Measurements from ENCODE around the gene GABBR2. TPM values are rescaled to one million over a fixed set of nuclear protein-coding genes. Genes with fewer than 3 reads are reported as not detected.

GABBR2 gene
- total and polyA plus RNA-seq, 4 donors, result 0.39 TPM; not detected in 3

Other genes starting within 250 kb of the GABBR2 start
- gene ANKS6, start 87.6 kb upstream of the GABBR2 start, total RNA-seq, result 10 to 100 TPM; 19.5 to 21.9 TPM
- 10 to 100 TPM in 1 of 2 donors, 1 to 10 TPM in 1; 8.4 to 23.8 TPM for gene ANKS6, start 87.6 kb upstream of the GABBR2 start, polyA plus RNA-seq
- 10 to 100 TPM in 1 of 2 donors, 1 to 10 TPM in 1; 3.3 to 12.6 TPM for gene GALNT12, start 98.7 kb upstream of the GABBR2 start, total RNA-seq
- 1 to 10 TPM; 2.9 to 4.9 TPM for gene GALNT12, start 98.7 kb upstream of the GABBR2 start, polyA plus RNA-seq
- 100 to 1,000 TPM in 1 of 2 donors, 10 to 100 TPM in 1; 53.3 to 126 TPM for gene COL15A1, start 235.0 kb upstream of the GABBR2 start, total RNA-seq
- gene COL15A1, start 235.0 kb upstream of the GABBR2 start, polyA plus RNA-seq, result 10 to 100 TPM in 1 of 2 donors, 1 to 10 TPM in 1; 6.3 to 19.6 TPM